PC-9 (cell line): Measurements from ENCODE around the gene RPL38. TPM values are rescaled to one million over a fixed set of nuclear protein-coding genes. Genes with fewer than 3 reads are reported as not detected.

Experiments
- BruUV-seq: library from RNA; stranded (reverse); fragments of 400-500 nt; replicated peaks from 2 replicates; lab custom pipeline; 2021; lab: Mats Ljungman, UMichigan
- CTCF ChIA-PET: fragments of 300-600 bp; sonication (Branson Sonifier 250); formaldehyde crosslinking; loops from one replicate; lab custom pipeline; 2022; ENCODE audit warnings: antibody characterized with exemption; lab: Charles Lee
- POLR2A ChIA-PET: fragments of 300-600 bp; sonication (Branson Sonifier 250); formaldehyde crosslinking; loops from one replicate; lab custom pipeline; 2022; ENCODE audit warnings: antibody characterized with exemption; ENCODE audit not compliant: unreplicated experiment; lab: Charles Lee
- DNase-seq, 2 experiments: peaks; one replicate each; pipeline versions ENCODE4 v3.0.0 to v3.0.0-alpha.2; 2015 to 2022; ENCODE audit warnings: mixed read lengths in 1 of 2
- H2AFZ ChIP-seq: fragments of 200-600 bp; sonication (generic); 2 replicates; pipeline ENCODE4 v1.8.1; 2017; ENCODE audit warnings: antibody characterized with exemption
- H3F3A ChIP-seq: fragments of 200-600 bp; sonication (generic); 2 replicates; pipeline ENCODE4 v1.8.1; 2017; ENCODE audit warnings: antibody characterized with exemption, mild to moderate bottlenecking, low read depth; ENCODE audit not compliant: insufficient read depth
- H3K27ac ChIP-seq: fragments of 200-600 bp; sonication (generic); 2 replicates; pipeline ENCODE4 v1.6.1; 2016; ENCODE audit warnings: mixed run types
- H3K27me3 ChIP-seq: fragments of 200-600 bp; sonication (generic); 2 replicates; pipeline ENCODE4 v1.6.1; 2016; ENCODE audit warnings: low read depth, mixed run types; ENCODE audit not compliant: insufficient read depth
- H3K36me3 ChIP-seq: fragments of 200-600 bp; sonication (generic); 2 replicates; pipeline ENCODE4 v1.6.1; 2016; ENCODE audit warnings: low read depth, mixed run types
- H3K4me1 ChIP-seq: fragments of 200-600 bp; sonication (generic); replicated peaks from 2 replicates; pipeline ENCODE4 v1.6.1; 2016; ENCODE audit warnings: mixed run types; ENCODE audit not compliant: insufficient read depth
- H3K4me2 ChIP-seq: fragments of 200-600 bp; sonication (generic); 2 replicates; pipeline ENCODE4 v1.6.1; 2017; ENCODE audit warnings: mixed run types
- H3K4me3 ChIP-seq: fragments of 200-600 bp; sonication (generic); 2 replicates; pipeline ENCODE4 v1.6.1; 2016; ENCODE audit warnings: mixed run types
- H3K79me2 ChIP-seq: fragments of 200-600 bp; sonication (generic); 2 replicates; pipeline ENCODE4 v1.6.1; 2017; ENCODE audit warnings: low read depth, mixed run types
- H3K9me2 ChIP-seq: fragments of 200-600 bp; sonication (generic); 2 replicates; pipeline ENCODE4 v1.8.1; 2017; ENCODE audit warnings: mild to moderate bottlenecking; ENCODE audit not compliant: insufficient read depth
- H3K9me3 ChIP-seq: fragments of 200-600 bp; sonication (generic); 2 replicates; pipeline ENCODE4 v1.8.1; 2016; ENCODE audit warnings: low read depth; ENCODE audit not compliant: insufficient read depth
- H4K20me1 ChIP-seq: fragments of 200-600 bp; sonication (generic); 2 replicates; pipeline ENCODE4 v1.8.1; 2017; ENCODE audit not compliant: insufficient read depth
- CTCF ChIP-seq: fragments of 200-600 bp; sonication (generic); conservative IDR thresholded peaks from 2 replicates; pipeline ENCODE4 v1.6.1; 2017; ENCODE audit warnings: mixed run types, antibody characterized with exemption, mild to moderate bottlenecking, moderate library complexity
- EZH2 ChIP-seq: fragments of 200-600 bp; sonication (generic); IDR thresholded peaks from 2 replicates; pipeline ENCODE4 v1.8.0; 2017; ENCODE audit warnings: antibody characterized with exemption, low read depth
- intact Hi-C: fragments of 100-400 bp; cut with micrococcal nuclease; formaldehyde crosslinking; loops from one replicate; pipeline ENCODE4 v1.10.0; 2022; ENCODE audit not compliant: unreplicated experiment
- total RNA-seq: library from RNA; stranded (reverse); gene quantifications from 2 replicates; pipeline ENCODE4 v1.2.3, GENCODE V29; 2021

The RPL38 gene
- total RNA-seq, 1 experiment from 2014 or later = 961 TPM

GRCh38 chr17:74220946-74221818 is 17.7 kb downstream of the RPL38 start:
- Histone ChIP-seq H3K4me2 (no peak overlapping the region), H3K4me1 (no peaks in the 10 kb centered on the region), H2AFZ (no peak overlapping the region), H4K20me1 (no peaks in the 10 kb centered on the region), H3K27me3 (peaks cover 31% of the 10 kb centered on the region), H3K4me3 (no peak overlapping the region), H3F3A (no peaks in the 10 kb centered on the region), H3K79me2 (no peaks in the 10 kb centered on the region), H3K9me2 (no peaks in the 10 kb centered on the region), H3K36me3 (no peaks in the 10 kb centered on the region), H3K27ac (no peak overlapping the region), H3K9me3 (no peaks in the 10 kb centered on the region)
- no peak for DNase-seq
- TF ChIP-seq EZH2 = no peak
- intact Hi-C loops = no loop called here
- CTCF ChIA-PET = interaction anchor here (1.0 kb wide), 1 partner anchor 8 kb away, joined by 13 read pairs; the partner anchor contains the start of gene TTYH2
- no TSS peak for BruUV-seq
- POLR2A ChIA-PET = no interaction called here

- intact Hi-C loops = no loop called here
- H3K27me3 ChIP-seq = peaks cover 35% of the 10 kb centered on the region
- ChIA-PET CTCF (interaction anchor here (1.0 kb wide), 1 partner anchor 10 kb away, joined by 13 read pairs; the partner anchor contains the start of gene TTYH2), POLR2A (no interaction called here)
- TF ChIP-seq CTCF = no peak
- no peak for TF ChIP-seq EZH2
- H3K27ac ChIP-seq = no peak overlapping the region
- H2AFZ ChIP-seq = no peak overlapping the region
- no peak overlapping the region for H3K4me2 ChIP-seq
- H3K4me1 ChIP-seq = peaks cover 3% of the 10 kb centered on the region; the same call in 1 of the 2 replicates
- H3K9me2 ChIP-seq = no peaks in the 10 kb centered on the region
- H3K4me3 ChIP-seq = no peak overlapping the region
- no peaks in the 10 kb centered on the region for H4K20me1 ChIP-seq
- no peaks in the 10 kb centered on the region for H3K9me3 ChIP-seq
- H3K36me3 ChIP-seq = no peaks in the 10 kb centered on the region
- BruUV-seq = no TSS peak
- no peak for DNase-seq
- H3K79me2 ChIP-seq = no peaks in the 10 kb centered on the region
- H3F3A ChIP-seq = 0 out of 2 replicates have a peak, but pooled peaks cover under 1% of the 10 kb centered on the region
These were observed 18.9 kb downstream of the RPL38 start for GRCh38 chr17:74222399-74222798.

GRCh38 chr17:74223901-74224300 is 20.4 kb downstream of the RPL38 start:
- Histone ChIP-seq H3K27ac (no peak overlapping the region), H3K4me3 (no peak overlapping the region), H3K4me2 (no peak overlapping the region), H3K79me2 (no peaks in the 10 kb centered on the region), H3K27me3 (peaks cover 35% of the 10 kb centered on the region), H4K20me1 (no peaks in the 10 kb centered on the region), H2AFZ (no peak overlapping the region), H3K4me1 (peaks cover 18% of the 10 kb centered on the region), H3F3A (peaks cover 14% of the 10 kb centered on the region; the same call in 1 of the 2 replicates), H3K9me3 (no peaks in the 10 kb centered on the region), H3K9me2 (no peaks in the 10 kb centered on the region), H3K36me3 (no peaks in the 10 kb centered on the region)
- intact Hi-C loops = no loop called here
- DNase-seq = no peak
- TF ChIP-seq EZH2 (no peak), CTCF (no peak)
- BruUV-seq = no TSS peak
- ChIA-PET POLR2A (no interaction called here), CTCF (no interaction called here)
